HG03045 (cell line): Measurements from ENCODE around the gene DNAJC10.
"Not testable (repeated sequence)": the region's sequence is repeated elsewhere in the genome, so short reads cannot be mapped to it uniquely, and the experiment has no call there.

ENCODE experiments used
- ATAC-seq: cut with Tn5 transposase; IDR thresholded peaks from one replicate; pipeline ENCODE4 v1.9.1; 2021; ENCODE audit warnings: mild to moderate bottlenecking, moderate library complexity; ENCODE audit not compliant: unreplicated experiment

The DNAJC10 gene

DNA sequence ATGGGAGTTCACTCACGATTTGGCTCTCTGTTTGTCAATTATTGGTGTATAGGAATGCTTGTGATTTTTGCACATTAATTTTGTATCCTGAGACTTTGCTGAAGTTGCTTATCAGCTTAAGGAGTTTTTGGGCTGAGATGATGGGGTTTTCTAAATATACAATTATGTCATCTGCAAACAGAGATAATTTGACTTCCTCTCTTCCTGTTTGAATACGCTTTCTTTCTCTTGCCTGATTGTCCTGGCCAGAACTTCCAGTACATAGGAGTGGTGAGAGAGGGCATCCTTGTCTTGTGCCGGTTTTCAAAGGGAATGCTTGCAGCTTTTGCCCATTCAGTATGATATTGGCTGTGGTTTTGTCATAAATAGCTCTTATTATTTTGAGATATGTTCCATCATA is 66.6 kb downstream of the DNAJC10 start:
- not testable (repeated sequence) for ATAC-seq

DNA sequence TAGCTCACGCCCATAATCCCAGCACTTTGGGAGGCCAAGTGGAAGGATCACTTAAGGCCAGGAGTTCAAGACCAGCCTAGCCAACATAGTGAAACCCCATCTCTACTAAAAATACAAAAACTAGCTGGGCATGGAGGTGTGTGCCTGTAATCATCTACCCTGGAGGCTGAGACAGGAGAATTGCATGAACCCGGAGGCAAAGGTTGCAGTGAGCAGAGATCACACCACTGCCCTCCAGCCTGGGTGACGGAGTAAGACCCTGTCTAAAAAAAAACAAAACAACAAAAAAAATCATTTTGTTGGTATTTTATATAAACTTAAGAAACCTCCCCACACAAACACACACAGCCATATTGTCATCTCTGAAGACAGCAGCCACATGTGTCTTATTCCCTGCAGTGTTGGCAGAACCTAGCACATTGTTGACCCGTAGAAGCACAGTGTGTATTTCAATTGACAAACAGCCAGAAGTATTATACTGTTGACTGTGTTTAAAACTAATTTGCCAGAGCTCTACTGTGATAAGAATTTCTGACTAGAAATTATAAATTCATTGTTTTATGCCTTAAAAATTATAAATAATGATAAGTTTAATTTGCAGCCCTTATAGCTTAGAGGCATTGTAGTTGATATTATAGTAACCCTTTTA is 68.1 kb downstream of the DNAJC10 start:
- ATAC-seq, result no peak

DNA sequence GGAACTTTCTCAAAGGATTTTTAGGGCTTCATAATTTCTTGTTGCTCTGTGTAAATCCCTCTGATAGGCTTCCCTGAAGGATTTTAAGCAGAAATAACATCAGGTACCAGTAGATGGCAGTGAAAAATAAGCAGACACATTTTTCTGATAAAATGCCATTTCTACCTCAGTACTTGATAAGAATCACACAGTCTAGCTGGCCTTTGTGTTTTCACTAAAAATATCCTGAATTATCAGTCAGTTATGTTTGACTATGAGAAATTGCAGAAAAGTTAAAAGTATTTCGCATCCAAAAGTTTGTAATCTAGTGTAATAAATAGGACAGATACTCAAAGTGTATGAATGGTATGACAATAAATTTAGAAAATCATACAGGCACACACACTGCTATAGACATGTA is 68.7 kb downstream of the DNAJC10 start:
- no peak for ATAC-seq

DNA sequence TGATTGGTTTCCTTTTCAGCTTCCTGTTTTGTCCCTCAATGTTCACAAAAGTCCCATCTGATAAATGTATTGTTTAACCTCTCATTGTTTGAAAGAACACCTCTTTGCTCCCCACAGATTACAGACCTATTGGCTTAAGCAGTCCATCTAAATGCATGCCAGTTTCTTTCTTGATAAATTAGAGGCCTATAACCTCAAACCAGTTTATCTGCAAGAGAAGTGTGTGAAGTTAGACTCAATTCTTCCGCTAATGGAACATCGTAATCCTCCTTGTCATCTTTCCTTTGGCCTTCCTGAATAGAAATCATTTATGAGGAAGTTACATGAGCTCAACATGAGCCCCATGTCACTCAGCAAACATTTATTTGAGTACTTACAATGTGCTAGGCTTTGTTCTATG is 76.4 kb downstream of the DNAJC10 start:
- ATAC-seq, result no peak

DNA sequence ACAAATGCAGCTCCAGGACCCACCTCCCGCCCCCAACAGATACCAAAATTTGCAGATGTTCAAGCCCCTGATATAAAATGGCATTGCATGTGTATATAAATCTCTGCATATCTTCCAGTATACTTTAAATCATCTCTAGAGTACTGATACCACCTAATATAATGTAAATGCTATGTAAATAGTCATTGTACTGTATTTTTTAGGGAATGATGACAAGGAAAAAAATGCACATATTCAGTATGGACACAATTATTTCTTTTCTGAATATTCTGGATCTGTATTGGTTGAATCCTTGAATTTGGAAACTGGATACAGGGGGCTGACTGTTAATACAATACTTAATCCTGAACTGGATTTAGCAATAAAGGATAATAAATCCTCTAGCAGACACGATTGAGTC is 82.7 kb downstream of the DNAJC10 start:
- ATAC-seq, result no peak

DNA sequence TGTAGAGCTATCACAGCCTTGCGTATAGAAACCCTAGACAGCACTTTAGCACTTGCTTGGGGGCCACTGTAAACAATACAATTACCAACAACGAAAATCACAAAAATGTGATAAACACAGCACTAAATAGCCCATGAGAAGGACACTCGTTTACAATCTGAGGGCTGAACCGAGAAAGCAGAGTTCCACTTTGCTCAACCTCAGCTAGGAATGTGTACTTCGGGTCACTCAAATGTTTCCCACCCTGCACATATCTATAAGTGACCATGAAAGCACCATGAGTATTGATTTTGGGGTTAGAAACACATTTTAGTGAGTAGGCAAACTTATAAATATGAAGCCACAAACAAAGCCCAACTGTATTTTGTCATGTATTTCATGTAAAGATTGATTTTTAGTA is 88.1 kb downstream of the DNAJC10 start:
- no peak for ATAC-seq

DNA sequence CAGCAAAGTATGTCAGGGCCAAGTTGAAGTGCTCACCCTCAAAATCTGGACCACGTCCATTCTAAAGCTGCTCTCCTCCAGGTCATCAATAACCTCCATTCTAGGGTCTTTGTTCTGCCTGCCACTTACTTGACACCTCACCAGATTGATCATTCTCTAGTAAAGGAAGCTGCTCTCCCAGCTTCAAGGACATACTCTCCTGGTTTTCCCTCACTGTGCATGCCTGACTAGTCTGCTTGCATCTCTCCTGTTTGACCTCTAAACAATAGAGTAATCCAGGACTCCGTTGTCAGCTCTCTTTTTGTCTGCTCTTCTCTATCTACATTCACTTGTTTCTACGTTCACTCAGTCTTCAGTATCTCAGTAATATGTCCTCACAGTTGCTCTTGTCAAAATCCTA is 91.3 kb downstream of the DNAJC10 start:
- ATAC-seq, result no peak

DNA sequence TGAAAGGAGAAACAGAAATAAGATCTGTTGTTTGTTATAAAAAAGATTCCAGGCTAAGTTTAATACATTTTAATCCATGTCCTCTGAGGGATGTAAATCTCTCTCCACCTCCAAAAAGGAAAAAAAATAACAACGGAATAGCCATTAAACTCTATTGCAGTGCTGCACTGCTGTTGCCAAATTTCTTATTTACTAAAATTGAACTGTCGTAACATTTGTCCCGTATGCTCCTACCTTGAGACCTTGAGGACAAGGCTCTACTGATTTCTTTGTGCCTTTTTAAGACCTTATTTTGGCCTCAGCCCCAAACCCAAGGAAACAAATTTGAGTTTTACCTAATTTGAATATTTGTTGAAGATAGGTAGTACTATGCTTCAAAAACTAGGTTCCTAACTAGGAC is 94.0 kb downstream of the DNAJC10 start:
- no peak for ATAC-seq

DNA sequence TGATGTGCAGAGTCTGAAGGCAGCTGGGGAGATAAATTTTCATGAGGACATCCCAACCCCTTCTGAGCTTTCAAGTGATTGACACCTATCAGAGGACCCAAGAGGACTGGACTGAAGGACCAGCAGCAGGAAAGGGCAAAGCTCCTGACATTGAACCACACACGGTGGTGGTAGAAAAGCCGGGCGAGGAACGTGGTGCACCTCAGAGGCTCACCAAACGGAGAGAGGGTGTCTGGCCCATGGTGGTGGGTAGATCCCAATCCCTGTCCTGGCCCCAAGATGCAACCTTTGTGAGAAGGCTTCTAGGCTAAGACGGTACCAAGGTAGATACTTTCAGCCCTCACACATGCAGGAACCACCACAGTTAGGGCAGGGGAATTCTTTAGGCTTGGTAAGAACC is 98.3 kb downstream of the DNAJC10 start:
- no peak for ATAC-seq

DNA sequence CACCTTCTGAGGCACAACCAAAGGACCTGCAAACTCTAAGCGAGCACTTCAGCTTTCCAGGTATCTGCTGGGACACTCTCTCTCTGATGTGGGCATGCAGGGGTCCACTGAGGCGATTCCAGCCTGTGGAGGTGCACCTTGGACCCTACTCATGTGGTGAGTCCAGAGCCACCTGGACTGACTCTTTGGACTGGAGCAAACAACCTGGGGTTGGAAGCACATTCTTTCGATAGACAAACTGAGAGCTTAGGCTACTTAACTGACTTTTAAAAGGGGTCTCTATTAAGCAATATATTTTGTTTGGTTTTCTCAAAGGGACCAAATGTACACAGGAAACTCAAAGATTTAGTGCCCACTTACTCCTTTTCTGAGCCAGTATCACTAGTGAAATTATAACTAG is 98.7 kb downstream of the DNAJC10 start:
- no peak for ATAC-seq

DNA sequence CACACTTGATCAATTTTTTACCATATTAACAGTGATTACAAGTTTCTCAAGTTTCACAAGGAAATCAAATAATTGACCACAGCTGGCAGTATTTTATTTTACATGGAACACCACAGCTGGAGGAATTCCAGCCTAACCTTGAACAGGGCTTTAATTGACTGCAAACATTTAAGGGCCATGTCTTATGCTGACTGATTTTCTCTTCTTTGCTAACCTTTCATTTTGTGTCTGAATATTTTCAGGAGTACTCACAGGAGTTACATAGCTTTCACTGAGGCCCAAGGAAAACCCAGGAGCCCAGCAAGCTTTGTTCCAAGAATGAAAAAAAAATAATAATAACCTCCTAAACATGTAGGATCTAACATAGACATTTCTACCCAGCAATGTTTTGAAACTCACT is 100.8 kb downstream of the DNAJC10 start:
- ATAC-seq, result no peak

DNA sequence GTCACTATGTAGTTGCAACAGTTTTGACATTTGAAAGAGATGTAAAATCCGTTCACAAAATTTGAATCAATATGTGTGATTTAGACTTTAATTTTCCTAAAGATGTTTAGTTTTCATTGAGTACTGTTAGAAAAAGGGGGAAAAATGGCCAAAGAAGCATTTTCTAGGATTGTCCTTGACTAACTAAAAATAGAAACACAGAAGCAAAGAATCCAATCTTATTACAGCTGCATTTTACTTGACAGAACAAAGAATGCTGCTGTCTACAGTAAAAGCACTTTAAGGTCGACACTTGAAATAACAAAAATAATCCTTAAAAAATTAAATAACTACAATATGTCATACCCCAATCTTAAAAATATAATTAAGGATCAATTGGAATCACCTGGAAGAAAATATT is 101.5 kb downstream of the DNAJC10 start:
- ATAC-seq, result no peak

DNA sequence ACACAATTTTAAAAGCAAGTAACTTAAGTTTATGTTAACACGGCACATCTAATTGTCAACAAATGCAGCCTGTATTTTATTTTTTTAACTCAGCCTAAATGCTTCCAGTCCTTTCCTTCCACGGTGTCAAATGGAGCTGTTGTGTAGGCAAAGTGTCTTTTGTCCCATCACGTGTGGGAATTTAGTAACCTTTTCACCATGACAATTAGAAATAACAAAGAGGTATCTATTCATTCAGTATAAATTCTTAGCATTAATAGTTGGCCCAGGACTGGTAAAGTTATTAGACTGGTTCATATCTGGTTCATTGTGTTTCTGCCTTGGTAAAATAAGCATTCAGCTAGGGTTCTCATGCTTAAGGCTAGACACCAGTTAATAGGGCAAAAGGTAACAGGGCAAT is 102.4 kb downstream of the DNAJC10 start:
- no peak for ATAC-seq

DNA sequence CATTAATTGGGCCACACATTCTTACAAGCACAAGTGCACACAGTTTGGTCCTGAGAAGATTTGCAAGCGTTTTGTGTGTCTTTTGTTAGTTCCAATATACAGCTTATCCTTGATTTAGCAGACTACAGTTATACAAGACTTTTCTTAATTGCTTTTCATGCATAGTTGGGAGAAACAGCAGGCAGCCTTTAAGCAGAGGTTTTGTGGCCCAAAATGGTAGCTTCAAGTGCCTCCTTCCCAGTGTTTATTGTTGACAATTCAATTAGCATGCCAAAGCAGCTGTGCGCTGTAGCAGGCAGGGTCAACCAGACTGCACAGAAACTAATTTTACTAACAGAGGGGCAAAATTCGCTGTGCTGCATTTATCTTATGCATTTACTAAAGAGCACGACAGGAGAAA is 102.9 kb downstream of the DNAJC10 start:
- no peak for ATAC-seq

DNA sequence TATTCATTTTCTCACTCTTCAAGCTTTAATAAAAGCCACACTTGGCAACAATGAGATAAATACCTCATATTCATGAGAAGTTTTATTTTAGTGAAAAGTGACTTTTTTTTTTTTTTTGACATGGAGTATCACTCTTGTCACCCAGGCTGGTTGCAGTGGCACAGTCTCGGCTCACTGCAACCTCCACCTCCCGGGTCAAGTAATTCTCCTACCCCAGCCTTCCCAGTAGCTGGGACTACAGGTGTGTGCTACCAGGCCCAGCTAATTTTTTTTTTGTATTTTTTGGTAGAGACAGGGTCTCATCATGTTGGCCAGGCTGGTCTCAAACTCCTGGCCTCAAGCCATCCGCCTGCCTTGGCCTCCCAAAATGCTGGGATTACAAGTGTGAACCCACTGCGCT is 103.4 kb downstream of the DNAJC10 start:
- ATAC-seq, result no peak

DNA sequence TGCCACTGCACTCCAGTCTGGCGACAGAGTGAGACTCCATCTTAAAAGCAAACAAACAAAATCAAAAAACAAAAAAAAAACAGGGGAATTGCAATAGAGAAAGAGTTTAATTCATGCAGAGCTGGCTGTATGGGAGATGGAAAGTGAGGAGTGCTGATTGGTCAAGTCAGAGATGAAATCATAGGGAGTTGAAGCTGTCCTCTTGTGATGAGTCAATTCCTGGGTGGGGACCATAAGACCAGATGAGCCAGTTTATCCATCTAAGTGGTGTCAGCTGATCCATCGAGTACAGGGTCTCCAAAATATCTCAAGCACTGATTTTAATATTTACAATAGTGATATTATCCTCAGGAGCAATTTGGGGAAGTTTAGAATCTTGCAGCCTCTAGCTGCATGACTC is 105.1 kb downstream of the DNAJC10 start:
- ATAC-seq, result no peak

DNA sequence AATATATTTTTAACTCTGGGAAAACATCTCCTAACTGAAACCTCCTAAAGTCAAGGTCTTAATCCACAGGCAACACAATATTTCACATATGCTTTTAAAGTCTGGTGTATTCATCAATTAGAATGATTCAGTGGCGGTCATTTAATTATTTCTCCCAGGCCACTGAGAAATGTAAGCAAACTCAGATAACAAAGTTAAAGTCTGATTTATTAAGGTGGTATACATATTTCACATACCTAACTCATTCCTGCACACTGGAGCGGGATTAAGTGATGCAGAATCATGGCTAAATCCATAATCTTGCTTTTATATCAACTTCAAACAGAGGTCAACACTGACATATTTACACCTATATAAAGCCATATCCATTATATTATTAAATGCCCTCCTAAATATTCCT is 106.7 kb downstream of the DNAJC10 start:
- ATAC-seq, result no peak

DNA sequence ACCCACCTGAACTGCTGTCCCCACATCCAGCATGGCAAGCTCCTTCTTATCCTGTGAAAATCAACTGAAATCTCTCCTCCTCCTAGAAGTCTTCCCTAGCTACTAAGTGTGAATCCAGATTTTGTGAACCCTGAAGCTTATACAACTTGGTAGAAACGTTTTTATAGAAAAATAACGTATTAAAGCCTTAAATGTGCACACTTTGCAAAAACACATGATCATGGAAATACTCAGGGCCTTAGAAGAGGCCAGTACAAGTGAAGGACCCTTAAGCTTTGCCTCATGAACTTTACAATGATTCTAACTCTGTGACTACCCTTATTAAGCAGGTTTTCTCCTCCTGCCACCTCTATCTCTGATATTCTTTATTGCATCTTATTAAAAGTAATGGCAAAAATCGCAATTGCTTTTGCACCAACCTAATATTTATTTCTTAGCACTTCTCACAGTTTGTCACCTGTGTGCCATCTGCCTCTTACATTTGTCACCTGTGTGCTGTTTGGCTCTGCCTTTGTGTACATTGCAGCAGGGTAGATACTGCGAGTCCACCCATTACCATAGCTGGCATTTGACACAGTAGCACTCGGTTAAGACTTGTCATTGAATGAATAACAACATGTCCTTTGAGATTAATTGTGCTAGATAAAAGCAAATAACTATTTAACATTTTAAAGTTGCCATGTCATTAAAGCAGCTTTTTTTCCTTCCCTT is 108.2 kb downstream of the DNAJC10 start:
- ATAC-seq, result no peak

DNA sequence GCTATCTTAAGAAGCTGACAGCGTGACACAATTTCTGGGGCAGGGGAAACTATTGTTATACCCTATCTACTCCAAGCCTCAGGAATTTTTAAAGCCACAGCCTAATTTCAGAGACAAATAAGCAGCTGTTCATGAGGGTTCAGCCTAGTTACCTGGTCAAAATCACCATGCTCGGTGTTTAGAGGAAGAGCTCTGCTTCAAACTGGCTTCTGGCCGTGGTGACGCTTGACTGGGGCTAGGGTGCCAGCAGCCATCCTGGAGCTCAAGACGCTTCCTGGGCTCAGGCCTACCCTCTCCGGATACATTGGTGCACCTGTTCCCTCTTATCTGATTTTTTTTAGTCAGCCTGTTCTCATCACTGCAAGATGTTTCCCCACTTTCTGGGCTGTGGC is 108.7 kb downstream of the DNAJC10 start:
- no peak for ATAC-seq

DNA sequence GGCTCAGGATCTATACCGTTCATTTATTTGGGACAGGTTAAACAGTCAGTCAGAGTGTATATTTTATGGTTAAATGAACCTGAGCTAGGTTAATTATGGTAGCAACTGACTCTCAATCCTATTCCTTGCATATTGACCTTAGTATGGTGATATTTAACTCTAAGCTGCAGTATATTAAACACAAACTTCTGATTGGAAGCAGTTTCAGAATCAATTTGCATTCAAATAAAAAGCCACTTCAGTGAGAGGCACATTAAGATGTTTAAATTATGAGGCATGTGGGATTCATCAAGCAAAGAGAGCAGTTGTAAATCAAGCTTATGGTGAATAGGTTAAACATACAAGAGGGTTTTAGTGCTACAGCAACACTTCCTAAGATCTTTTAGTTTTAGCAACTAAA is 110.0 kb downstream of the DNAJC10 start:
- no peak for ATAC-seq

DNA sequence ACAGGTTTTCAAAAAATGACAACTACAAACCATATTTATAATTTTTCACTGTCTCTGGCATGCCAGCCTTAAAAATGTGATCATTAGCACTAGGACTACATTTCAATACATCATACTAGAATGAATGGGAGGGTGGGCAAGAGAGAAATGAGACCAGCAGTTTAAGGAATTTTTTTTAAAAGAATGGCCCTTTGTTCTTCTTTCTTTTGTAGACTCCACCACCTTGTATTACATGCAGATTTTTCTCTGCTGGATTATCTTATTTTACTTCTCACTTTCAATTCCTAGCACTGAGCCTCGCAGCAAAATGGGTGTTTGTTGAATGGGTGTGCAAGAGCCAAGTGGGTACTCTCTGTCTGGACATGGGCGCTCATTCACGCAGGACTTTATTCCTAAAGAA is 110.4 kb downstream of the DNAJC10 start:
- ATAC-seq, result no peak

DNA sequence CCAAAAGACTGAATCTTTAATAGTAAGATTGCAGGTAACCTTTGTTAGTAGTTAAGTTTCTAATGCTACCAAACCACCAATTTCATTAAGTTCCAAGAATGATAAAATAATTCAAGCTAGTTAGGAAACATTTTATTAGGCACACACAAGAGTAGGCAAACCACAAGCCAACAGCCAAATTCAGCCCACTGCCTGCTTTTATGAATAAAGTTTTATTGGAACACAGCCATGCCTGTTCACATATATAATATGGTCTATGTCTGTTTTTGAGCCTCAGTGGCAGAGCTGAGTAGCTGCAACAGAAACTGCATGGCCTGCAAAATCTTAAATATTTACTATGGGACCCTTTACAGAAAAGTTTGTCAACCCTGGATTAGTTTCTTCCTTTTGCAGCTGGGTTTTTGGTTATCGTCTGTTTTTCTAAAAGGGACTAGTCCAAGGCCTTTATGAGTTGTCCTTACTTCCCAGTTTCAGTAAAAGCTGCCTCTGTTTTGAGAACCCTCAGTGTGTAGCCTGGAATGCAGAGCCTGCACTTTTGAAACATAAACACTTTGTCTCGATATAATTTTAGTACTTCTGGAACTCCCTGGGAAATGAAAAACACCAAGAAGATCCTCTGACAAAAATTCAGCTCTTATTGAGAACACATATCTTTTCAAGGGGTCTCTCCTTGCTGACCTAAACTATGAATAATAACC is 111.3 kb downstream of the DNAJC10 start:
- no peak for ATAC-seq
